ENCODE results near the gene DGKD.
A peak's percentile ranks its signal among the peaks of the same experiment; 100 is the strongest.

DGKD gene

DNA sequence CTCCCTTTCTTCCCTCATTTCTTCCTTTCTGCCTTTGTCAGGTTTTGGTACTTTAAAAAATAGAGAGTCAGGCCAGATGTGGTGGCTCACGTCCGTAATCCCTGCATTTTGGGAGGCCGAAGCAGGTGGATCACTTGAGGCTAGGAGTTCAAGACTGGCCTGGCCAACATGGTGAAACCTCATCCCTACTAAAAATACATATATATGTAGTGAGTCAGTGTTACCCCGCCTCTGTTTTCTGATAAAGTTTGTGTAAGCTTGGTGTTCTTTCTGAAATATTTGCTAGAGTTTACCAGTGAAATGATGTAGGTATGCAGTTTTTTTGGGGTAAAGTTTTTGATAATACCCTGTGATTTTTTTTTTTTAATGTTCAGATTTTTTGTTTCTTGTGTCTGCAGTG lies 58.8 kb downstream of the DGKD start:
- DNase-seq (ENCODE audit: low read depth) = no peak

DNA sequence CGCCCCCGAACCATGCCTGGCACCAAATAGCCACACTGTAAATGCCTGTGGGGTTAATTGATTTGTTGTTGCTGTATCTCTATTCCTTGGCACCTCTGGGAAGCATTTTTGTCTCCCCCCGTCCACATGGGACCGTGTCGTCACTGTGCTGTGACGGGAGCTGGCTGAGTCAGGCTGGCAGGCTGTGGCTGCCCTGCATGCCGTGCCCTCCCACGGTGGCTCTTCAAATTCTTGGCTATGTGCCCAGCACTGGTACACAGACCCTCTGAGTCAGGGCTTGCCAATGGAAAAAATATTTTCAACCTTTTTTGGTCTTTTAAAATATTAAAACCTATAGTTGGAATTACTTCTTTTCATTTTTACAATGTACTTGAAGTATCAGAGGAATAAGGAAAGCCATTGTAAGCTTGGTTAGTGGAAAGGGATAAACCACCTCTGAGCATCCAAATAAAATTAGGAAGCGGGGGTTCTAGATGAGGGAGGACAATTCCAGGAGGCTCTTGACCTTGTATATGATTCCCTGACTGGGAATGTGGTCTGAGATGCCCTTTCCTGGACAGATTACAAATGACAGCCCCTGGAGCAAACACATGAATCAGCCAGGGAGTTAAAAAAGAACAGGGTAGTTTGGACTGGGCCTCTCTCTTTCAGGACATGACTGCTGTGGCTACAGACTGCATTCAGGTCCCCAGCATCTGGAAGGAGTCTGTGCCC lies 59.4 kb downstream of the DGKD start:
- peak; percentile 41 for DNase-seq (ENCODE audit: low read depth)

- no peak for DNase-seq (ENCODE audit: low read depth)
These were observed 60.0 kb downstream of the DGKD start for GRCh38 chr2:233414273-233414654.

GRCh38 chr2:233414777-233415570 lies 60.7 kb downstream of the DGKD start:
- no peak for DNase-seq (ENCODE audit: low read depth)

DNA sequence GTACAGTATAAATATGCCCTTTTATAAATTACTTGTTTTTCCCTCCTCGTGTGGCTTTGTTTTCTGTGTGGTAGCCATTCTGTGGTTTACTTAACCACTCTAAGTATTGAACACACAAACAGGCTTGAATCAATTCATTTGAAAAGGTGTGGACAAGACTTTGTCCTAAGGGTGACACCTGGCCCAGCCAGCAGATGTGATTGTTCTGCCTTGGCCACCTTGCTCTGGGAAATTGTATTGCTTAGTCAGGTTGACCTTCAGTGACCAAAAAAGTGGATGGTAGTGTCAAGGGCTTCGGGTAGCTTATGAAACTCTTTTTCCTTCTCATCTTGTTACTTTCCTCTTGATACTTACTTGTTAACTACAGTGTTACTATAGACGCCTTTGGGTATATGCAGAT lies 61.9 kb downstream of the DGKD start:
- no peak for DNase-seq (ENCODE audit: low read depth)

DNA sequence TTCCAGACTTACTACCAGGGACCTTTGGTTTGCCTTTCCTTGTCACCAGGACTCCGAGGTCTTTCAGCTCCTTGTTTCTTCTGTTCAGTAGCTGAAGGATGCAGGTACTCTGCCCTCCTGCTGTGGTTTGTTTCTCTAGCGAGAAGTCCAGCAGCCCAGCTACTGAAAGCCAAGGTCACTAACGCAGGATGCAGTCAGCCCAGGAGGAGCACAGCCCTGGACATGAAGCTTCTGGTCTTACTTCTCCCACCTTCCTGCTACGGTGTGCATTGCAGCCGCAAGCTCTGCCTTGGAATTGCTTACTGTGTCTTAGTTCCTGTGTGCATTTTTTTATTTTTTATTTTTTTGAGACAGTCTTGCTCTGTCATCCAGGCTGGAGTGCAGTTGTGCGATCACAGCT lies 62.4 kb downstream of the DGKD start:
- no peak for DNase-seq (ENCODE audit: low read depth)

- DNase-seq (ENCODE audit: low read depth) = no peak
These were observed 63.0 kb downstream of the DGKD start for GRCh38 chr2:233417282-233417681.

GRCh38 chr2:233418052-233418760 lies 63.9 kb downstream of the DGKD start:
- no peak for DNase-seq (ENCODE audit: low read depth)

- DNase-seq (ENCODE audit: low read depth) = no peak
These were observed 64.7 kb downstream of the DGKD start for GRCh38 chr2:233418761-233419546.

GRCh38 chr2:233419602-233420391 lies 65.5 kb downstream of the DGKD start:
- DNase-seq (ENCODE audit: low read depth) = no peak

- DNase-seq (ENCODE audit: low read depth) = no peak
These were observed 67.0 kb downstream of the DGKD start for GRCh38 chr2:233421091-233421816.

DNA sequence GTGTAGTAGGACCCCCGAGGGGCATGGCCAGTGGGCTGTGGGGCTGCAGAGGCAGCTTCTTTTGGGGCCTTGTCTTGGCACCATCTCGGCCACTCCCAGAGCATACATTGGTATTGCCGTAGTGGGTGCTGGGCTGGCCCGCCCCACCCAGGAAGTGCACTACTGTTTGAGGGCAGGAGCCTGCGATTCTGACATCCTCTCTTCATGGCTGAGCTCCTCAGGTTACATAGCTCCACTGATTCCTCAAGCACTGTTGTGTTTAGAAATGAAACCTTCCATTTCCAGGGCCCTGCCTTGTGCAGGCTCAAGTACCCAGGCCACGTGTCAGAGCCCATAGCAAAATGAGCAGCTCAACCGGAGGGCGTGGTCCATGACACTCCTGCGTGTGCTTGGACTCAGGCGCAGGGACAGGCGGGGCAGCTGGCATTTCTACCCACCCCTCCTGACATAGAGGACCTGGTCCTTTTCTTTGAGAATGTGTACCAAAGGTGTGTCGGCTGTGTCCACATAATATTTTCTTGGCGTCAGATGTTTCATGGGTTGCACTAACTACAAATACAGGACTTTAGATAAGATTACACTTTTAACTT lies 67.9 kb downstream of the DGKD start:
- no peak for DNase-seq (ENCODE audit: low read depth)

DNA sequence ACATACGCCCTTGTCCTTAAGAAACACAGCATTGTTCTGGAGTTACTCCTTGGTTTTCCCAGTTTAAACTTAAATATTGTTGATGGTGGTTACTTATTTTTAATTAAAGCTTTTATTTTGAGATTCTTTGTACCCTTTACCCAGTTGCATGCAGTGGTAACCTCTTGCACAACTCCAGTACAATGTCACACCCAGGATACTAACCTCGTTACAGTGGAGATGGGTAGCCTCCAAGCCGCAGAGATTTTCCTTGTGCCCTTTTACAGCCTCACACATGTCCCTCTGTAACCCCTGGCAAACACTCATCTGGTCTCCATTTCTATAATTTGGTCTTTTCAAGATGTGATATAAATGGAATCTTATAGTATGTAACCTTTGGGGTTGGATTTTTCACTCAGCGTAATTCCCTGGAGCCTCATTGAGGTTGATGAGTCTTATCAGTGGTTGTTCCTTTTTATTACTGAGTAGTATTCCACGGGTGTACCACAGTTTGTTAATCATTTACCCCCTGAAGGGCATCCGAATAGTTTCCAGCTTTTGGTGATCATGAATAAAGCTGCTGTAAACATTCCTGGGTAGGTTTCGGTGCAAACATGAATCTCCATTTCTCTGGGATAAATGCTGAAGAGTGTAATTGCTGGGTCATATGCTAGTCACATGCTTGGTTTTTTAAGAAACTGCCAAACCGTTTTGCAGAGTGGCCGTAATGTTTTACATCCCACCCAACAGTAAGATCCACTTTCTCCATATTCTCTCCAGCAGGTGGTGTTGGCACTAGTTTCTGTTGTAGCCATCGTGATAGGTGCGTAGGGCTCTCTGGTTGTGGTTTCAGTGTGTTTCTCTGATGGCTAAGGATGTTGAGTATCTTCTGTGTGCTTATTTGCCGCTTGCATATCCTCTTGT lies 68.6 kb downstream of the DGKD start:
- no peak for DNase-seq (ENCODE audit: low read depth)

DNA sequence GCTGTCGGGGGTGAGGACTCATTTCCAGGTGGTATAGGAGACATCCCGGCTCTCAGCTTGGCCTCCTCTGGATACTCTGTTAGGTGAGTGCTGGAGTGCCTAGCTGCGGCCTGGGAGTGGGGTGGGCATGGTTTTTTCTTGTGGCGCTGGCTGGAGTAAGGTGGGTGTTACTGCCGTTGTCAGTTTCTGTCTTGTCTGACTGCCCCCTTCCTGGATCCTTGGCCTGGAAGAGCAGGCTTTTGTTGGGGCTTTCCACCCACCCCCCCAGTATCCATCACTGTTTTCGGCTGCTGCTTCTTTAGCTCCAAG lies 69.2 kb downstream of the DGKD start:
- no peak for DNase-seq (ENCODE audit: low read depth)

GRCh38 chr2:233424154-233424951 lies 70.1 kb downstream of the DGKD start:
- DNase-seq (ENCODE audit: low read depth) = no peak

GRCh38 chr2:233426619-233427342 lies 72.5 kb downstream of the DGKD start:
- no peak for DNase-seq (ENCODE audit: low read depth)

- DNase-seq (ENCODE audit: low read depth) = no peak
These were observed 73.7 kb downstream of the DGKD start for GRCh38 chr2:233428008-233428407.

DNA sequence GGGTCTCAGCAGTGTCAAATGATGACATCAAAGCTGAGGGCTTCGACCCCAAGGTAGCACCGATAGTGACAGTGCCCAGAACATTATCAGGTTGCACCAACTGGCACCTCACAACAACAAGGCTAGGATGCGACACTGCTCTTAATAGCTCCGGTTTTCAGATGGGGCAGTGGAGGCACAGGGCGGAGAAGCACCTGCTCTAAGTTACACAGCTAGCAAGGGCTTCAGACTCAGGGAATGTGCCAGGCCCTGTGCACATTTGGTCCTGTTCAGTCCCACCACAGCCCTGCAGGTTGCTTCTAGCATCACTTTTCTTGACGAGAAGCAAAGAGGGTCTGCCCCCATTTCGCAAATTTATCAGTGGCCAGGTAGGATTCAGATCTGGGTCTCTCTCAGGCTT lies 74.1 kb downstream of the DGKD start:
- DNase-seq (ENCODE audit: low read depth) = no peak

All from stromal cell of bone marrow (primary cell).